ENCODE data around the gene UVRAG.

DNA sequence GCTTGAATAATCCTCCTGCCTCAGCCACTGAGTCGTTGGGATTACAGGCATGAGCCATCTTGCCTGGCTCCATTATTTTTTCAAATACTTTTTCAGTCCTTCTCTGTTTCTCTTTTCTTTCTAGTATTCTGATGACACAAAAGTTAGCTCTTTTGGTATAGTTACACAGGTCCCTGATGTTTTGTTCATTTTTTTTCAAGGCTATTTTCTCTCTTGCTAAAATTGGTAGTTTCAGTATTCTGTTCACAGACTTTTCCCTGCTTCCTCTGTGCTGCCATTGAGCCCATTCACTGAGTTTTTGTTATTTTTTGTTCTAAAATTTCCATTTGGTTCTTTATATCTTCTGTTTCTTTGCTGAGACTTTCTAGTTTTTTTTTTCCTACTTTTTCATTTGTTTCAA lies 166.5 kb downstream of the UVRAG start:
- TF ChIP-seq CTCF (IDR thresholded peaks at IDR 0.05; ENCODE audit: insufficient read depth, low read length, poor library complexity, severe bottlenecking) (no peak), EZH2phosphoT487 (conservative IDR thresholded peaks at IDR 0.05; ENCODE audit: low read length) (no peak)
